Activated naive CD4-positive, alpha-beta T cell treated with anti-CD3 and anti-CD28 coated beads, Interleukin-2, amount 50 U/mL, for 24 hours (primary cell): Measurements from ENCODE around the gene LARGE1.

ENCODE experiments used
- H3K27ac Mint-ChIP-seq: one replicate; pipeline ENCODE4 v1.8.0; 2021; ENCODE audit warnings: mild to moderate bottlenecking, mixed read lengths
- H3K27me3 Mint-ChIP-seq: one replicate; pipeline ENCODE4 v1.8.0; 2021; ENCODE audit warnings: mixed read lengths
- H3K36me3 Mint-ChIP-seq: one replicate; pipeline ENCODE4 v1.8.0; 2021; ENCODE audit warnings: mixed read lengths
- H3K4me1 Mint-ChIP-seq: one replicate; pipeline ENCODE4 v1.8.0; 2021; ENCODE audit warnings: mixed read lengths
- H3K4me3 Mint-ChIP-seq: one replicate; pipeline ENCODE4 v1.8.0; 2021; ENCODE audit warnings: mild to moderate bottlenecking, mixed read lengths
- H3K9me3 Mint-ChIP-seq: one replicate; pipeline ENCODE4 v1.8.0; 2021; ENCODE audit warnings: mixed read lengths

The LARGE1 gene

GRCh38 chr22:33600113-33600512, 320.2 kb downstream of the LARGE1 start:
- Mint-ChIP-seq H3K9me3 (no peaks in the 10 kb centered on the region), H3K27ac (no peak overlapping the region), H3K36me3 (no peaks in the 10 kb centered on the region), H3K27me3 (no peaks in the 10 kb centered on the region), H3K4me1 (no peaks in the 10 kb centered on the region), H3K4me3 (no peak overlapping the region)

- Mint-ChIP-seq H3K27me3 (no peaks in the 10 kb centered on the region), H3K27ac (no peak overlapping the region), H3K36me3 (no peaks in the 10 kb centered on the region), H3K4me1 (no peaks in the 10 kb centered on the region), H3K9me3 (no peaks in the 10 kb centered on the region), H3K4me3 (no peak overlapping the region)
These were observed 320.7 kb downstream of the LARGE1 start for GRCh38 chr22:33599596-33599995.

GRCh38 chr22:33598821-33599220, 321.5 kb downstream of the LARGE1 start:
- Mint-ChIP-seq H3K27me3 (no peaks in the 10 kb centered on the region), H3K4me3 (no peak overlapping the region), H3K9me3 (no peaks in the 10 kb centered on the region), H3K4me1 (no peaks in the 10 kb centered on the region), H3K36me3 (no peaks in the 10 kb centered on the region), H3K27ac (no peak overlapping the region)

GRCh38 chr22:33597274-33597985, 322.8 kb downstream of the LARGE1 start:
- H3K27ac Mint-ChIP-seq: no peak overlapping the region
- no peaks in the 10 kb centered on the region for H3K36me3 Mint-ChIP-seq
- no peaks in the 10 kb centered on the region for H3K4me1 Mint-ChIP-seq
- H3K4me3 Mint-ChIP-seq: no peak overlapping the region
- H3K27me3 Mint-ChIP-seq: no peaks in the 10 kb centered on the region
- H3K9me3 Mint-ChIP-seq: no peaks in the 10 kb centered on the region

- H3K27ac Mint-ChIP-seq: no peak overlapping the region
- H3K36me3 Mint-ChIP-seq: no peaks in the 10 kb centered on the region
- no peak overlapping the region for H3K4me3 Mint-ChIP-seq
- H3K4me1 Mint-ChIP-seq: no peaks in the 10 kb centered on the region
- H3K9me3 Mint-ChIP-seq: no peaks in the 10 kb centered on the region
- no peaks in the 10 kb centered on the region for H3K27me3 Mint-ChIP-seq
These were observed 326.5 kb downstream of the LARGE1 start for GRCh38 chr22:33593818-33594217.

GRCh38 chr22:33591946-33592345, 328.3 kb downstream of the LARGE1 start:
- Mint-ChIP-seq H3K4me1 (no peaks in the 10 kb centered on the region), H3K27me3 (no peaks in the 10 kb centered on the region), H3K36me3 (no peaks in the 10 kb centered on the region), H3K4me3 (no peak overlapping the region), H3K9me3 (no peaks in the 10 kb centered on the region), H3K27ac (no peak overlapping the region)

- H3K27me3 Mint-ChIP-seq: no peaks in the 10 kb centered on the region
- no peaks in the 10 kb centered on the region for H3K4me1 Mint-ChIP-seq
These were observed 331.0 kb downstream of the LARGE1 start for GRCh38 chr22:33589297-33589696.

GRCh38 chr22:33588860-33589259, 331.4 kb downstream of the LARGE1 start:
- Mint-ChIP-seq H3K36me3 (no peaks in the 10 kb centered on the region), H3K27ac (no peak overlapping the region), H3K27me3 (no peaks in the 10 kb centered on the region), H3K9me3 (no peaks in the 10 kb centered on the region), H3K4me1 (no peaks in the 10 kb centered on the region), H3K4me3 (no peak overlapping the region)

More at GRCh38 chr22:33589297-33589696, 331.0 kb downstream of the LARGE1 start:
- Mint-ChIP-seq H3K36me3 (no peaks in the 10 kb centered on the region), H3K4me3 (no peak overlapping the region), H3K9me3 (no peaks in the 10 kb centered on the region), H3K27ac (no peak overlapping the region)

GRCh38 chr22:33584152-33584551, 336.1 kb downstream of the LARGE1 start:
- no peak overlapping the region for H3K27ac Mint-ChIP-seq
- H3K9me3 Mint-ChIP-seq: no peaks in the 10 kb centered on the region
- no peaks in the 10 kb centered on the region for H3K27me3 Mint-ChIP-seq
- H3K4me1 Mint-ChIP-seq: no peaks in the 10 kb centered on the region
- H3K4me3 Mint-ChIP-seq: no peak overlapping the region
- H3K36me3 Mint-ChIP-seq: no peaks in the 10 kb centered on the region

- Mint-ChIP-seq H3K4me3 (no peak overlapping the region), H3K9me3 (no peaks in the 10 kb centered on the region), H3K4me1 (no peaks in the 10 kb centered on the region), H3K27me3 (no peaks in the 10 kb centered on the region), H3K36me3 (no peaks in the 10 kb centered on the region), H3K27ac (no peak overlapping the region)
These were observed 337.4 kb downstream of the LARGE1 start for GRCh38 chr22:33582822-33583400.

GRCh38 chr22:33580310-33580709, 340.0 kb downstream of the LARGE1 start:
- no peak overlapping the region for H3K4me3 Mint-ChIP-seq
- peaks cover 2% of the 10 kb centered on the region for H3K27me3 Mint-ChIP-seq
- H3K4me1 Mint-ChIP-seq: no peaks in the 10 kb centered on the region
- no peaks in the 10 kb centered on the region for H3K9me3 Mint-ChIP-seq
- no peaks in the 10 kb centered on the region for H3K36me3 Mint-ChIP-seq
- H3K27ac Mint-ChIP-seq: no peak overlapping the region

GRCh38 chr22:33579448-33580093, 340.7 kb downstream of the LARGE1 start:
- Mint-ChIP-seq H3K27ac (no peak overlapping the region), H3K4me1 (no peaks in the 10 kb centered on the region), H3K9me3 (no peaks in the 10 kb centered on the region), H3K36me3 (no peaks in the 10 kb centered on the region), H3K4me3 (no peak overlapping the region), H3K27me3 (peaks cover 2% of the 10 kb centered on the region)

- H3K36me3 Mint-ChIP-seq: no peaks in the 10 kb centered on the region
- H3K9me3 Mint-ChIP-seq: no peaks in the 10 kb centered on the region
- no peaks in the 10 kb centered on the region for H3K4me1 Mint-ChIP-seq
- H3K4me3 Mint-ChIP-seq: no peak overlapping the region
- peaks cover 2% of the 10 kb centered on the region for H3K27me3 Mint-ChIP-seq
- H3K27ac Mint-ChIP-seq: no peak overlapping the region
These were observed 341.5 kb downstream of the LARGE1 start for GRCh38 chr22:33578752-33579151.

- H3K27ac Mint-ChIP-seq: no peak overlapping the region
- H3K9me3 Mint-ChIP-seq: no peaks in the 10 kb centered on the region
- no peaks in the 10 kb centered on the region for H3K4me1 Mint-ChIP-seq
- H3K4me3 Mint-ChIP-seq: no peak overlapping the region
- H3K27me3 Mint-ChIP-seq: peaks cover 2% of the 10 kb centered on the region
- H3K36me3 Mint-ChIP-seq: no peaks in the 10 kb centered on the region
These were observed 342.3 kb downstream of the LARGE1 start for GRCh38 chr22:33577862-33578411.

- H3K4me1 Mint-ChIP-seq: no peaks in the 10 kb centered on the region
- no peaks in the 10 kb centered on the region for H3K36me3 Mint-ChIP-seq
- no peak overlapping the region for H3K4me3 Mint-ChIP-seq
- no peaks in the 10 kb centered on the region for H3K9me3 Mint-ChIP-seq
- H3K27ac Mint-ChIP-seq: no peak overlapping the region
- peaks cover 2% of the 10 kb centered on the region for H3K27me3 Mint-ChIP-seq
These were observed 344.1 kb downstream of the LARGE1 start for GRCh38 chr22:33576205-33576604.

GRCh38 chr22:33575771-33576170, 344.5 kb downstream of the LARGE1 start:
- Mint-ChIP-seq H3K27ac (no peak overlapping the region), H3K4me3 (no peak overlapping the region), H3K36me3 (no peaks in the 10 kb centered on the region), H3K9me3 (no peaks in the 10 kb centered on the region), H3K4me1 (no peaks in the 10 kb centered on the region), H3K27me3 (peaks cover 2% of the 10 kb centered on the region)
